COLO668 (cell line): ENCODE data around the gene BSND.
A peak's percentile ranks its signal among the peaks of the same experiment; 100 is the strongest.

Experiments
- DNase-seq: peaks from one replicate; lab custom pipeline; 2025; ENCODE audit not compliant: unreplicated experiment; lab: John Stamatoyannopoulos, UW

BSND gene

GRCh38 chr1:54975356-54976108 is 23.2 kb upstream of the BSND start:
- DNase-seq = peak; percentile 77

- DNase-seq = no peak
Measured at GRCh38 chr1:54976747-54977146, 22.0 kb upstream of the BSND start.

GRCh38 chr1:54977533-54978297 is 21.0 kb upstream of the BSND start:
- peak; percentile 66 for DNase-seq

- DNase-seq = no peak
Measured at GRCh38 chr1:54978528-54979326, 20.0 kb upstream of the BSND start.

GRCh38 chr1:54979327-54979891 is 19.3 kb upstream of the BSND start:
- no peak for DNase-seq

- no peak for DNase-seq
Measured at GRCh38 chr1:54980046-54980527, 18.6 kb upstream of the BSND start.

GRCh38 chr1:54980528-54981241 is 18.0 kb upstream of the BSND start, which contains the start of gene TMEM61:
Gene TMEM61 (plus strand): TSS chr1:54980628. CDS start chr1:54981066, 438 bp downstream.
- DNase-seq = peak; percentile 91

GRCh38 chr1:54981466-54981865 is 17.3 kb upstream of the BSND start:
- no peak for DNase-seq

GRCh38 chr1:54982739-54983138 is 16.0 kb upstream of the BSND start:
- peak; percentile 100 for DNase-seq

- no peak for DNase-seq
Measured at GRCh38 chr1:54984131-54984842, 14.4 kb upstream of the BSND start.

- no peak for DNase-seq
Measured at GRCh38 chr1:54985556-54985955, 13.2 kb upstream of the BSND start.

- DNase-seq = no peak
Measured at GRCh38 chr1:54986025-54986424, 12.7 kb upstream of the BSND start.

GRCh38 chr1:54986533-54986932 is 12.2 kb upstream of the BSND start:
- DNase-seq = no peak

- DNase-seq = no peak
Measured at GRCh38 chr1:54987427-54987826, 11.3 kb upstream of the BSND start.

GRCh38 chr1:54987919-54988705 is 10.6 kb upstream of the BSND start:
- peak; percentile 86 for DNase-seq

- DNase-seq = no peak
Measured at GRCh38 chr1:54988975-54989374, 9.8 kb upstream of the BSND start.

GRCh38 chr1:54989473-54989872 is 9.3 kb upstream of the BSND start:
- peak; percentile 100 for DNase-seq

GRCh38 chr1:54989968-54990810 is 8.5 kb upstream of the BSND start:
- no peak for DNase-seq
